ENCODE data around the gene TGFBR2. TPM values are rescaled to one million over a fixed set of nuclear protein-coding genes. Genes with fewer than 3 reads are reported as not detected.
A peak's percentile ranks its signal among the peaks of the same experiment; 100 is the strongest.

Gene TGFBR2
- total RNA-seq, 1 experiment from 2014 or later = 16.1 TPM

DNA sequence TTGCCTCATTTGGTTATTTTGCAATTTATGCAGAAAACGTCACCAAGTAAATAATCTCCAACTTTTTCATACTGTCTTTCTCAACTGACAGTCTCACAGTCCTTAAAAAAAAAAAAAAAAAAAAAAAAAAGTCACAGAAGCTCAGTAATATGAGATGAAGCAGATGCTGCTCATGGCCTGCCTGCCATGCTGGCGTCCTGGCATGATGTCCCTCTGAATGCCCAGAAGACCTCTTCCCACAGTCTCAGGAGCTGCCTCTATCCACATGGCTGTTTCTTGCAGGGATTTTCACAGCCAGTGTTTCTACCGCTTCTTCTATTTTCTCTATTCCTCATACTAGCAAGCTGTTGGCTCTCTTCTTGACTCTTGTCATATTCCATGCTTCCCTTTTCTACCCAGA lies 87.7 kb downstream of the TGFBR2 start:
- BruUV-seq (replicated peaks) = no TSS peak
- ChIA-PET POLR2A (ENCODE audit: low non-redundant PET) (interaction anchor here (0.6 kb wide), 1 partner anchor 660 kb away, joined by 4 read pairs; no protein-coding TSS in a partner anchor), CTCF (interaction anchor here (0.6 to 2.0 kb wide), 5 partner anchors 22 to 651 kb away, joined by 3 to 15 read pairs (median 9); no protein-coding TSS in a partner anchor)
- Histone ChIP-seq H3K36me3 (ENCODE audit: insufficient read depth, low read length, poor library complexity, severe bottlenecking) (no peaks in the 10 kb centered on the region), H3K27ac (ENCODE audit: low read depth, low read length, poor library complexity, severe bottlenecking) (no peak overlapping the region), H3K4me1 (ENCODE audit: insufficient read depth, low read length, poor library complexity, severe bottlenecking) (peaks cover 61% of the 10 kb centered on the region), H3K27me3 (replicated peaks; ENCODE audit: insufficient read depth, low read depth, low read length, poor library complexity) (no peaks in the 10 kb centered on the region), H3K4me3 (ENCODE audit: low read depth, low read length, poor library complexity, severe bottlenecking) (no peak overlapping the region), H3K9me3 (ENCODE audit: low read depth, low read length, poor library complexity, severe bottlenecking) (no peaks in the 10 kb centered on the region)
- DNase-seq (ENCODE audit: low spot score) = no peak
- intact Hi-C loops (cut with micrococcal nuclease; ENCODE audit: unreplicated experiment) = loop anchor here (5.0 kb wide), 2 partner anchors 37 to 347 kb away; no protein-coding TSS in a partner anchor
- TF ChIP-seq, protein P1, sequence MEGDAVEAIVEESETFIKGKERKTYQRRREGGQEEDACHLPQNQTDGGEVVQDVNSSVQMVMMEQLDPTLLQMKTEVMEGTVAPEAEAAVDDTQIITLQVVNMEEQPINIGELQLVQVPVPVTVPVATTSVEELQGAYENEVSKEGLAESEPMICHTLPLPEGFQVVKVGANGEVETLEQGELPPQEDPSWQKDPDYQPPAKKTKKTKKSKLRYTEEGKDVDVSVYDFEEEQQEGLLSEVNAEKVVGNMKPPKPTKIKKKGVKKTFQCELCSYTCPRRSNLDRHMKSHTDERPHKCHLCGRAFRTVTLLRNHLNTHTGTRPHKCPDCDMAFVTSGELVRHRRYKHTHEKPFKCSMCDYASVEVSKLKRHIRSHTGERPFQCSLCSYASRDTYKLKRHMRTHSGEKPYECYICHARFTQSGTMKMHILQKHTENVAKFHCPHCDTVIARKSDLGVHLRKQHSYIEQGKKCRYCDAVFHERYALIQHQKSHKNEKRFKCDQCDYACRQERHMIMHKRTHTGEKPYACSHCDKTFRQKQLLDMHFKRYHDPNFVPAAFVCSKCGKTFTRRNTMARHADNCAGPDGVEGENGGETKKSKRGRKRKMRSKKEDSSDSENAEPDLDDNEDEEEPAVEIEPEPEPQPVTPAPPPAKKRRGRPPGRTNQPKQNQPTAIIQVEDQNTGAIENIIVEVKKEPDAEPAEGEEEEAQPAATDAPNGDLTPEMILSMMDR (conservative IDR thresholded peaks at IDR 0.05; ENCODE audit: low read depth, low read length) = no peak
- no peak for TF ChIP-seq EZH2 (IDR thresholded peaks at IDR 0.05; ENCODE audit: borderline replicate concordance, low read depth, low read length, poor library complexity, severe bottlenecking)

GRCh38 chr3:30694668-30695067 lies 88.3 kb downstream of the TGFBR2 start:
- no TSS peak for BruUV-seq (replicated peaks)
- intact Hi-C loops (cut with micrococcal nuclease; ENCODE audit: unreplicated experiment) = loop anchor here (5.0 kb wide), 2 partner anchors 37 to 347 kb away; no protein-coding TSS in a partner anchor
- Histone ChIP-seq H3K27ac (ENCODE audit: low read depth, low read length, poor library complexity, severe bottlenecking) (no peak overlapping the region), H3K4me3 (ENCODE audit: low read depth, low read length, poor library complexity, severe bottlenecking) (no peak overlapping the region), H3K36me3 (ENCODE audit: insufficient read depth, low read length, poor library complexity, severe bottlenecking) (no peaks in the 10 kb centered on the region), H3K9me3 (ENCODE audit: low read depth, low read length, poor library complexity, severe bottlenecking) (no peaks in the 10 kb centered on the region), H3K4me1 (ENCODE audit: insufficient read depth, low read length, poor library complexity, severe bottlenecking) (peaks cover 56% of the 10 kb centered on the region), H3K27me3 (replicated peaks; ENCODE audit: insufficient read depth, low read depth, low read length, poor library complexity) (no peaks in the 10 kb centered on the region)
- no peak for TF ChIP-seq EZH2 (IDR thresholded peaks at IDR 0.05; ENCODE audit: borderline replicate concordance, low read depth, low read length, poor library complexity, severe bottlenecking)
- TF ChIP-seq, protein P1 (conservative IDR thresholded peaks at IDR 0.05; ENCODE audit: low read depth, low read length) = 0 out of 2 replicates have a peak, but pooled peaks have one; percentile 15
- ChIA-PET POLR2A (ENCODE audit: low non-redundant PET) (no interaction called here), CTCF (interaction anchor here (0.6 to 2.0 kb wide), 2 partner anchors 39 to 652 kb away, joined by 4 to 15 read pairs; no protein-coding TSS in a partner anchor)
- no peak for DNase-seq (ENCODE audit: low spot score)

DNA sequence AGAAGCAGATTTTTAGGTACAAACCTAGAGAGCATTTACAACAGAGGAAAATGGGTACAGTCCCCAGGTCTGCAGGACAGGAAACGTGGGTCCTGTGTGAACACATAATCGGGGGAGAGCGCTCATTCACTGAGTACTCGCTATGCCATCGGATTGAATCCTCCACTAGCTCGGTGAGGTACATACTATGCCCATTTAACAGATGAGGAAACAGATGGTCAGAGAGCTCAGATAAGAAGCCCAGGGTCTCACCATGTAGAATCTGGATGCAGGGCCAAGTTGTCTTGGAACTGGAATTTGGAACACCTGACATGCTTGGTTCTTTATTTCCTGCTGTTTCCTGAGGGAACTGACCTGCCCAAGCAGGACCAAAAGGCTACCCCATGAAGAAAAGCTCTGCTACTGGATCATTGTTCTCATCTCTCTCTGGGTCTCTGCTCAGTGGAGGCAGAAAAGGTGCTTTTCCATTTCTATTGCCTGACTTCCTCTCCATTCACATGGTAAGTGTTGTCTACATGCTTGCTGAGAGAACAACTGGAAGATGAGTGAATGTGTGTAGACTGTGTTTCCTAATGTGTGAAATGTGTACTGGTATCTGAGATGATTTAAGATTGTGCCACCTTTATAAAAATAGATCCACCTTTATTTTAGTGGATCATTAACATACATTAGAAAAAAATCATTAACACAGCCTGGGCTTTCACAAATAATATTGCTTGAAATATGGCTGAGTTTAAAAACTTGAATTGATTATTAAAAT lies 89.1 kb downstream of the TGFBR2 start:
- Histone ChIP-seq H3K36me3 (ENCODE audit: insufficient read depth, low read length, poor library complexity, severe bottlenecking) (no peaks in the 10 kb centered on the region), H3K4me3 (ENCODE audit: low read depth, low read length, poor library complexity, severe bottlenecking) (no peak overlapping the region), H3K27ac (ENCODE audit: low read depth, low read length, poor library complexity, severe bottlenecking) (no peak overlapping the region), H3K27me3 (replicated peaks; ENCODE audit: insufficient read depth, low read depth, low read length, poor library complexity) (no peaks in the 10 kb centered on the region), H3K9me3 (ENCODE audit: low read depth, low read length, poor library complexity, severe bottlenecking) (no peaks in the 10 kb centered on the region), H3K4me1 (ENCODE audit: insufficient read depth, low read length, poor library complexity, severe bottlenecking) (peaks cover 48% of the 10 kb centered on the region)
- BruUV-seq (replicated peaks) = no TSS peak
- DNase-seq (ENCODE audit: low spot score) = no peak
- no peak for TF ChIP-seq EZH2 (IDR thresholded peaks at IDR 0.05; ENCODE audit: borderline replicate concordance, low read depth, low read length, poor library complexity, severe bottlenecking)
- TF ChIP-seq, protein P1 (conservative IDR thresholded peaks at IDR 0.05; ENCODE audit: low read depth, low read length) = no peak
- POLR2A ChIA-PET (ENCODE audit: low non-redundant PET) = no interaction called here
- CTCF ChIA-PET = no interaction called here
- intact Hi-C loops (cut with micrococcal nuclease; ENCODE audit: unreplicated experiment) = no loop called here
